Fibroblast of villous mesenchyme (primary cell): Measurements from ENCODE around the gene ADRA2A. TPM values are rescaled to one million over a fixed set of nuclear protein-coding genes. Genes with fewer than 3 reads are reported as not detected.

Experiments used
- DNase-seq: peaks from one replicate; pipeline ENCODE4 v3.0.0-alpha.2; 2010; ENCODE audit warnings: low read depth
- H3K4me3 ChIP-seq: 2 replicates; pipeline ENCODE4 v1.5.1; 2011; ENCODE audit warnings: low read depth, mild to moderate bottlenecking, low read length
- CTCF ChIP-seq: IDR thresholded peaks from 2 replicates; pipeline ENCODE4 v1.5.1; 2012; ENCODE audit warnings: low read depth, mild to moderate bottlenecking, low read length; ENCODE audit not compliant: insufficient read depth
- total RNA-seq: library from RNA; depleted of rRNA; stranded (reverse); fragments of >200 nt; gene quantifications from 2 replicates; pipeline ENCODE4 v1.2.3, GENCODE V29; 2012

The ADRA2A gene
- total RNA-seq, 1 donor: 3.0 TPM

GRCh38 chr10:111087968-111088505 is 11.2 kb downstream of the ADRA2A start:
- DNase-seq: no peak
- no peak overlapping the region for H3K4me3 ChIP-seq
- TF ChIP-seq CTCF: no peak

- no peak for DNase-seq
- H3K4me3 ChIP-seq: no peak overlapping the region
- TF ChIP-seq CTCF: no peak
Observed at GRCh38 chr10:111089293-111089692, 12.5 kb downstream of the ADRA2A start.

GRCh38 chr10:111091833-111092232 is 15.0 kb downstream of the ADRA2A start:
- H3K4me3 ChIP-seq: no peak overlapping the region
- TF ChIP-seq CTCF: no peak
- no peak for DNase-seq

- no peak for DNase-seq
- no peak overlapping the region for H3K4me3 ChIP-seq
- TF ChIP-seq CTCF: no peak
Observed at GRCh38 chr10:111093741-111094380, 17.0 kb downstream of the ADRA2A start.

- H3K4me3 ChIP-seq: no peak overlapping the region
- no peak for DNase-seq
- peak; percentile 10 for TF ChIP-seq CTCF
Observed at GRCh38 chr10:111098679-111099437, 22.0 kb downstream of the ADRA2A start.

GRCh38 chr10:111100198-111100597 is 23.4 kb downstream of the ADRA2A start:
- DNase-seq: no peak
- TF ChIP-seq CTCF: no peak
- H3K4me3 ChIP-seq: no peak overlapping the region
